Measurements from ENCODE around the gene KRT32.
A peak's percentile ranks its signal among the peaks of the same experiment; 100 is the strongest.
"Not testable (repeated sequence)": the region's sequence is repeated elsewhere in the genome, so short reads cannot be mapped to it uniquely, and the experiment has no call there.

Gene KRT32

GRCh38 chr17:41428591-41429291, 38.4 kb downstream of the KRT32 start:
- peak; percentile 97 for DNase-seq (ENCODE audit: low spot score)

- DNase-seq (ENCODE audit: low spot score), result no peak
Observed at GRCh38 chr17:41424111-41424635, 43.0 kb downstream of the KRT32 start, which contains the start of gene KRT37. Gene KRT37 (minus strand): TSS chr17:41424585. CDS start chr17:41424523, 62 bp downstream.

- DNase-seq (ENCODE audit: low spot score), result not testable (repeated sequence)
Observed at GRCh38 chr17:41422586-41422985, 44.6 kb downstream of the KRT32 start.

GRCh38 chr17:41421617-41422016, 45.6 kb downstream of the KRT32 start:
- no peak for DNase-seq (ENCODE audit: low spot score)

- no peak for DNase-seq (ENCODE audit: low spot score)
Observed at GRCh38 chr17:41421116-41421515, 46.1 kb downstream of the KRT32 start.

- DNase-seq (ENCODE audit: low spot score), result no peak
Observed at GRCh38 chr17:41420134-41420533, 47.1 kb downstream of the KRT32 start.

- no peak for DNase-seq (ENCODE audit: low spot score)
Observed at GRCh38 chr17:41419716-41420115, 47.5 kb downstream of the KRT32 start.

- no peak for DNase-seq (ENCODE audit: low spot score)
Observed at GRCh38 chr17:41418116-41418860, 48.9 kb downstream of the KRT32 start.

- no peak for DNase-seq (ENCODE audit: low spot score)
Observed at GRCh38 chr17:41417576-41418015, 49.6 kb downstream of the KRT32 start.

- DNase-seq (ENCODE audit: low spot score), result no peak
Observed at GRCh38 chr17:41417127-41417526, 50.1 kb downstream of the KRT32 start.

GRCh38 chr17:41416479-41416878, 50.7 kb downstream of the KRT32 start:
- DNase-seq (ENCODE audit: low spot score), result no peak

- no peak for DNase-seq (ENCODE audit: low spot score)
Observed at GRCh38 chr17:41415833-41416335, 51.3 kb downstream of the KRT32 start.

- no peak for DNase-seq (ENCODE audit: low spot score)
Observed at GRCh38 chr17:41415411-41415810, 51.8 kb downstream of the KRT32 start.

- no peak for DNase-seq (ENCODE audit: low spot score)
Observed at GRCh38 chr17:41413982-41414381, 53.2 kb downstream of the KRT32 start.

- DNase-seq (ENCODE audit: low spot score), result no peak
Observed at GRCh38 chr17:41413353-41413957, 53.7 kb downstream of the KRT32 start.

- no peak for DNase-seq (ENCODE audit: low spot score)
Observed at GRCh38 chr17:41411072-41411840, 55.9 kb downstream of the KRT32 start.
